HCT116 (cell line): Measurements from ENCODE around the gene CAPN1. TPM values are rescaled to one million over a fixed set of nuclear protein-coding genes. Genes with fewer than 3 reads are reported as not detected.

Experiments used
- ATAC-seq: fragments of 200-7000 bp; cut with Tn5 transposase; 2 replicates; pipeline ENCODE4 v1.9.1; 2020; ENCODE audit warnings: mild to moderate bottlenecking, moderate library complexity
- BruUV-seq: library from RNA; stranded (reverse); fragments of 400-500 nt; replicated peaks from 2 replicates; lab custom pipeline; 2021; lab: Mats Ljungman, UMichigan
- CTCF ChIA-PET: fragments of 300-600 bp; sonication (Branson Sonifier 250); formaldehyde crosslinking; loops from one replicate; lab custom pipeline; 2021; ENCODE audit warnings: antibody characterized with exemption; lab: Charles Lee
- POLR2A ChIA-PET: fragments of 300-600, 350-600 bp; sonication (Branson Sonifier 250); formaldehyde crosslinking; loops from one replicate; lab custom pipeline; 2021; ENCODE audit warnings: antibody characterized with exemption; lab: Charles Lee
- RAD21 ChIA-PET, 2 experiments: fragments of 300-600 bp; sonication (Branson Sonifier 250); formaldehyde crosslinking; loops; one replicate each; lab custom pipeline; 2023; ENCODE audit warnings: low total read pairs in 2 of 2; ENCODE audit not compliant: uncharacterized antibody in 2 of 2, unreplicated experiment in 2 of 2, low non-redundant PET in 1 of 2; lab: Charles Lee
- DNase-seq: peaks from one replicate; pipeline ENCODE4 v3.0.0-alpha.2; 2010; ENCODE audit warnings: low read depth, low spot score
- H2AFZ ChIP-seq: fragments of 200-600 bp; shearing (Covaris generic), sonication (generic); 2 replicates; pipeline ENCODE4 v1.6.1; 2017; ENCODE audit warnings: low read depth, mixed run types, mixed read lengths, antibody characterized with exemption, low read length; ENCODE audit not compliant: poor library complexity, severe bottlenecking
- H3K27ac ChIP-seq: 2 replicates; pipeline ENCODE4 v1.5.1; 2012; ENCODE audit warnings: low read depth, low read length
- H3K27me3 ChIP-seq: fragments of 200-600 bp; sonication (generic); 2 replicates; pipeline ENCODE4 v1.6.1; 2016; ENCODE audit warnings: mixed run types, low read length, mixed read lengths; ENCODE audit not compliant: insufficient read depth
- H3K36me3 ChIP-seq, 2 experiments: fragments of 200-500 bp in 1 of 2; fragments of 200-600 bp in 1 of 2; sonication (Bioruptor generic) in 1 of 2; sonication (generic) in 1 of 2; 2 replicates each; pipeline versions ENCODE4 v1.5.1 to v1.6.1; 2014 to 2016; ENCODE audit warnings: low read length in 2 of 2, inconsistent platforms in 1 of 2, mixed read lengths in 1 of 2, mixed run types in 1 of 2; ENCODE audit not compliant: insufficient read depth in 2 of 2, control insufficient read depth in 1 of 2
- H3K4me1 ChIP-seq, 2 experiments: fragments of 200-600 bp in 1 of 2; sonication (generic) in 1 of 2; 2 replicates each; pipeline versions ENCODE4 v1.5.1 to v1.6.1; 2012 to 2017; ENCODE audit warnings: low read length in 2 of 2, inconsistent platforms in 1 of 2, mild to moderate bottlenecking in 1 of 2, mixed read lengths in 1 of 2, mixed run types in 1 of 2, moderate library complexity in 1 of 2; ENCODE audit not compliant: insufficient read depth in 2 of 2, control insufficient read depth in 1 of 2
- H3K4me2 ChIP-seq: fragments of 200-600 bp; sonication (generic); 2 replicates; pipeline ENCODE4 v1.6.1; 2017; ENCODE audit warnings: mixed run types, low read length, mixed read lengths
- H3K4me3 ChIP-seq, 2 experiments: fragments of 200-600 bp in 1 of 2; sonication (generic) in 1 of 2; replicated peaks in 1 of 2; 2 replicates each; pipeline ENCODE4 v1.5.1; 2011 to 2016; ENCODE audit warnings: low read length in 2 of 2, control low read depth in 1 of 2, low read depth in 1 of 2, mild to moderate bottlenecking in 1 of 2, mixed read lengths in 1 of 2, mixed run types in 1 of 2
- H3K79me2 ChIP-seq: fragments of 200-600 bp; sonication (generic); 2 replicates; pipeline ENCODE4 v1.6.1; 2017; ENCODE audit warnings: mild to moderate bottlenecking, mixed run types, low read length, moderate library complexity, mixed read lengths; ENCODE audit not compliant: insufficient read depth
- H3K9ac ChIP-seq: fragments of 200-600 bp; sonication (generic); 2 replicates; pipeline ENCODE4 v1.6.1; 2016; ENCODE audit warnings: low read length, mixed read lengths
- H3K9me2 ChIP-seq: fragments of 200-600 bp; sonication (generic), shearing (Covaris generic); 2 replicates; pipeline ENCODE4 v1.6.1; 2017; ENCODE audit warnings: mixed run types, mild to moderate bottlenecking, moderate library complexity; ENCODE audit not compliant: insufficient read depth
- H3K9me3 ChIP-seq, 2 experiments: fragments of 200-500 bp in 1 of 2; fragments of 200-600 bp in 1 of 2; sonication (Bioruptor generic) in 1 of 2; sonication (generic) in 1 of 2; 2 replicates each; pipeline ENCODE4 v1.6.1; 2014 to 2017; ENCODE audit warnings: low read length in 2 of 2, mixed read lengths in 2 of 2, inconsistent platforms in 1 of 2, low read depth in 1 of 2, mild to moderate bottlenecking in 1 of 2, mixed run types in 1 of 2, moderate library complexity in 1 of 2; ENCODE audit not compliant: control insufficient read depth in 1 of 2, insufficient read depth in 1 of 2
- H4K20me1 ChIP-seq: fragments of 200-600 bp; sonication (generic), shearing (Covaris generic); 2 replicates; pipeline ENCODE4 v1.6.1; 2017; ENCODE audit warnings: mixed run types, mild to moderate bottlenecking, moderate library complexity; ENCODE audit not compliant: insufficient read depth
- CEBPB ChIP-seq: IDR thresholded peaks from 2 replicates; pipeline ENCODE4 v1.6.1; 2012; ENCODE audit warnings: low read depth
- EGR1 ChIP-seq: IDR thresholded peaks from 2 replicates; pipeline ENCODE4 v1.6.1; 2012; ENCODE audit warnings: low read depth
- FOSL1 ChIP-seq: IDR thresholded peaks from 2 replicates; pipeline ENCODE4 v1.6.1; 2012; ENCODE audit warnings: low read depth
- JUND ChIP-seq: IDR thresholded peaks from 2 replicates; pipeline ENCODE4 v1.6.1; 2012
- POLR2AphosphoS5 ChIP-seq: IDR thresholded peaks from 2 replicates; pipeline ENCODE4 v1.6.1; 2011; ENCODE audit warnings: mild to moderate bottlenecking, low read depth, low read length, moderate library complexity
- RAD21 ChIP-seq: IDR thresholded peaks from 2 replicates; pipeline ENCODE4 v1.6.1; 2012; ENCODE audit warnings: low read depth, mild to moderate bottlenecking
- SIN3A ChIP-seq: IDR thresholded peaks from 2 replicates; pipeline ENCODE4 v1.6.1; 2012; ENCODE audit warnings: low read depth
- TCF7L2 ChIP-seq: IDR thresholded peaks from 2 replicates; pipeline ENCODE4 v1.7.0; 2011; ENCODE audit warnings: borderline replicate concordance, inconsistent platforms; ENCODE audit not compliant: insufficient read depth, insufficient read length; ENCODE audit errors: extremely low read depth
- ZNF274 ChIP-seq: fragments of 200-500 bp; sonication (Bioruptor generic); IDR thresholded peaks from 2 replicates; pipeline ENCODE4 v1.6.1; 2014; ENCODE audit warnings: mild to moderate bottlenecking, low read depth, low read length, inconsistent platforms
- intact Hi-C: fragments of 100-400 bp; cut with micrococcal nuclease; formaldehyde crosslinking; loops from 2 replicates; pipeline ENCODE4 v1.10.0; 2022
- total RNA-seq: library from RNA; stranded (reverse); gene quantifications from one replicate; pipeline ENCODE4 v1.2.1, GENCODE V29; 2021; ENCODE audit not compliant: unreplicated experiment
- TF ChIP-seq, protein P1 (sequence below): IDR thresholded peaks from 2 replicates; pipeline ENCODE4 v1.6.1; 2011; ENCODE audit warnings: mild to moderate bottlenecking, low read length, moderate library complexity; ENCODE audit not compliant: insufficient replicate concordance; ENCODE audit errors: extremely low read depth

CAPN1 gene
- total RNA-seq, 1 experiment from 2014 or later: 279 TPM

DNA sequence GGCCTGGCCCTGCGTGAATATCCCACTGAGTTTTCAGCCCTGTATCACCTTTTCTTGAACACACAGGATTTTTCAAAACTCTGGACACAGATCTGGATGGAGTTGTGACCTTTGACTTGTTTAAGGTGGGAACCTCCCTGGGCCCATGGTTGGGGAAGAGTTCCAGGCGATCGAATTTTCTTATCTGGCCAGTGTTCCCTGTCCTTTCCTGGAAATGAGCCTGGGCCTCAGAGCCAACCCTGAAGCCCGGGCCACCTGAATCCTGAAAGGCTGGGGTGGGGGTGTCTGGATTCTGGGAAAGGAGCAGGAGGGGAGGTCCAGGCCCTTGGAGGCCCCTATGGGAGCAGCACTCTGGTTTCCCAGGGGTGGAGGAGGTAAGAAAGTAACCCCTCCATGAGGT is 29.0 kb downstream of the CAPN1 start:
- ChIA-PET POLR2A (no interaction called here), CTCF (no interaction called here)
- no peak overlapping the region for H3K27ac ChIP-seq

More for the DNA sequence above, 29.0 kb downstream of the CAPN1 start:
- Histone ChIP-seq H3K27me3 (no peaks in the 10 kb centered on the region), H3K79me2 (no peaks in the 10 kb centered on the region), H4K20me1 (no peaks in the 10 kb centered on the region), H3K36me3 (peaks cover 15 to 49% of the 10 kb centered on the region in 2 experiments), H3K4me2 (no peak overlapping the region), H3K9me2 (no peaks in the 10 kb centered on the region), H3K9me3 (no peaks in the 10 kb centered on the region), H3K4me3 (no peak overlapping the region), H2AFZ (no peak overlapping the region), H3K9ac (no peak overlapping the region), H3K4me1 (peaks cover 0 to 8% of the 10 kb centered on the region in 2 experiments; a peak in 1 of 4 replicates)
- ATAC-seq (no peak), DNase-seq (no peak)
- RAD21 ChIA-PET: no interaction called here
- TF ChIP-seq JUND (no peak), RAD21 (no peak), SIN3A (no peak), ZNF274 (no peak), FOSL1 (no peak), CEBPB (no peak), POLR2AphosphoS5 (no peak), EGR1 (no peak), TCF7L2 (no peak)
- TF ChIP-seq, protein P1, sequence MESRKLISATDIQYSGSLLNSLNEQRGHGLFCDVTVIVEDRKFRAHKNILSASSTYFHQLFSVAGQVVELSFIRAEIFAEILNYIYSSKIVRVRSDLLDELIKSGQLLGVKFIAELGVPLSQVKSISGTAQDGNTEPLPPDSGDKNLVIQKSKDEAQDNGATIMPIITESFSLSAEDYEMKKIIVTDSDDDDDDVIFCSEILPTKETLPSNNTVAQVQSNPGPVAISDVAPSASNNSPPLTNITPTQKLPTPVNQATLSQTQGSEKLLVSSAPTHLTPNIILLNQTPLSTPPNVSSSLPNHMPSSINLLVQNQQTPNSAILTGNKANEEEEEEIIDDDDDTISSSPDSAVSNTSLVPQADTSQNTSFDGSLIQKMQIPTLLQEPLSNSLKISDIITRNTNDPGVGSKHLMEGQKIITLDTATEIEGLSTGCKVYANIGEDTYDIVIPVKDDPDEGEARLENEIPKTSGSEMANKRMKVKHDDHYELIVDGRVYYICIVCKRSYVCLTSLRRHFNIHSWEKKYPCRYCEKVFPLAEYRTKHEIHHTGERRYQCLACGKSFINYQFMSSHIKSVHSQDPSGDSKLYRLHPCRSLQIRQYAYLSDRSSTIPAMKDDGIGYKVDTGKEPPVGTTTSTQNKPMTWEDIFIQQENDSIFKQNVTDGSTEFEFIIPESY: no peak
- intact Hi-C loops: no loop called here
- no TSS peak for BruUV-seq
